ENCODE data around the gene TUBA3E.
"Not testable (repeated sequence)": the region's sequence is repeated elsewhere in the genome, so short reads cannot be mapped to it uniquely, and the experiment has no call there.

TUBA3E gene
- 0 reads per million in 2 experiments for total RNA-seq

GRCh38 chr2:130198343-130198742 lies at the start of gene TUBA3E:
TUBA3E (minus strand) TSS chr2:130198439; CDS start chr2:130198360, 79 bp downstream.
- no peak for DNase-seq (ENCODE audit: low read depth)

- no peak for DNase-seq (ENCODE audit: low read depth)
Measured at GRCh38 chr2:130246430-130246829, 48.2 kb upstream of the TUBA3E start.

- no peak for DNase-seq (ENCODE audit: low read depth)
Measured at GRCh38 chr2:130245976-130246375, 47.7 kb upstream of the TUBA3E start.

- no peak for DNase-seq (ENCODE audit: low read depth)
Measured at GRCh38 chr2:130243359-130243758, 45.1 kb upstream of the TUBA3E start.

- no peak for DNase-seq (ENCODE audit: low read depth)
Measured at GRCh38 chr2:130241041-130241707, 42.9 kb upstream of the TUBA3E start.

GRCh38 chr2:130239581-130239980 lies 41.3 kb upstream of the TUBA3E start:
- not testable (repeated sequence) for DNase-seq (ENCODE audit: low read depth)

- not testable (repeated sequence) for DNase-seq (ENCODE audit: low read depth)
Measured at GRCh38 chr2:130233066-130233465, 34.8 kb upstream of the TUBA3E start.

GRCh38 chr2:130231656-130232055 lies 33.4 kb upstream of the TUBA3E start:
- DNase-seq (ENCODE audit: low read depth) = no peak

- not testable (repeated sequence) for DNase-seq (ENCODE audit: low read depth)
Measured at GRCh38 chr2:130230907-130231306, 32.7 kb upstream of the TUBA3E start.

GRCh38 chr2:130230376-130230775 lies 32.1 kb upstream of the TUBA3E start:
- DNase-seq (ENCODE audit: low read depth) = not testable (repeated sequence)

- DNase-seq (ENCODE audit: low read depth) = not testable (repeated sequence)
Measured at GRCh38 chr2:130229161-130229510, 30.9 kb upstream of the TUBA3E start.

GRCh38 chr2:130228467-130229160 lies 30.4 kb upstream of the TUBA3E start:
- not testable (repeated sequence) for DNase-seq (ENCODE audit: low read depth)

- not testable (repeated sequence) for DNase-seq (ENCODE audit: low read depth)
Measured at GRCh38 chr2:130228005-130228404, 29.8 kb upstream of the TUBA3E start.

- DNase-seq (ENCODE audit: low read depth) = not testable (repeated sequence)
Measured at GRCh38 chr2:130222523-130222922, 24.3 kb upstream of the TUBA3E start.

GRCh38 chr2:130220505-130220904 lies 22.3 kb upstream of the TUBA3E start:
- DNase-seq (ENCODE audit: low read depth) = not testable (repeated sequence)

GRCh38 chr2:130219147-130219546 lies 20.9 kb upstream of the TUBA3E start:
- DNase-seq (ENCODE audit: low read depth) = not testable (repeated sequence)

- DNase-seq (ENCODE audit: low read depth) = not testable (repeated sequence)
Measured at GRCh38 chr2:130207051-130207450, 8.8 kb upstream of the TUBA3E start.

- DNase-seq (ENCODE audit: low read depth) = not testable (repeated sequence)
Measured at GRCh38 chr2:130203150-130203549, 4.9 kb upstream of the TUBA3E start.

GRCh38 chr2:130202518-130202917 lies 4.3 kb upstream of the TUBA3E start:
- not testable (repeated sequence) for DNase-seq (ENCODE audit: low read depth)

GRCh38 chr2:130196052-130196451 lies 2.2 kb downstream of the TUBA3E start:
- DNase-seq (ENCODE audit: low read depth) = not testable (repeated sequence)

- not testable (repeated sequence) for DNase-seq (ENCODE audit: low read depth)
Measured at GRCh38 chr2:130195089-130195635, 3.1 kb downstream of the TUBA3E start.

GRCh38 chr2:130193824-130194223 lies 4.4 kb downstream of the TUBA3E start:
- not testable (repeated sequence) for DNase-seq (ENCODE audit: low read depth)

- not testable (repeated sequence) for DNase-seq (ENCODE audit: low read depth)
Measured at GRCh38 chr2:130192451-130192850, 5.8 kb downstream of the TUBA3E start.

Data from T follicular helper cell (primary cell).